GM18867 (cell line): ENCODE measurements around the gene ARHGEF7.
"Not testable (repeated sequence)": the region's sequence is repeated elsewhere in the genome, so short reads cannot be mapped to it uniquely, and the experiment has no call there.

Source experiments
- ATAC-seq: cut with Tn5 transposase; IDR thresholded peaks from one replicate; pipeline ENCODE4 v1.9.1; 2021; ENCODE audit warnings: mild to moderate bottlenecking, moderate library complexity; ENCODE audit not compliant: unreplicated experiment

ARHGEF7 gene

DNA sequence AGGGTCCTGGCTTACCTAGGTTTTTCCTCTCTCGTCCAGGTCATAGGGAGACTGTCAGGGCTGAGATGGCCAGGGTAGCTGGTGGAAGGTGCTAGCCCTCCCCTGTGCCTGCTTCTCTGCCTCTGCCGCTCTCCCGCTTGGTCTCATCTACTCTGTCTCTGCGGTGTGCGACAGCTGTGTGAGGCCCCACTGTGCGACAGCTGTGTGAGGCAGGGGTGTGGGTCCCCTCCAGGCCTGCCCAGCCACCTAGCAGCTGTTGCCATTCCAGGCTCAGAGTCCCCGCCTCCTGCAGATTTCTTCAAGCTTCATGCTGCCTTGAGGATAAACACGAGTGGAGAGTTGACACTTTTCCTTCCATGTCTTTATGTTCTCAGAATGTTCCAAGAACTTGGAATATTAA, 53.0 kb downstream of the ARHGEF7 start:
- no peak for ATAC-seq

GRCh38 chr13:111171112-111171511, 56.0 kb downstream of the ARHGEF7 start:
- ATAC-seq, result no peak

GRCh38 chr13:111171629-111172028, 56.5 kb downstream of the ARHGEF7 start:
- no peak for ATAC-seq

DNA sequence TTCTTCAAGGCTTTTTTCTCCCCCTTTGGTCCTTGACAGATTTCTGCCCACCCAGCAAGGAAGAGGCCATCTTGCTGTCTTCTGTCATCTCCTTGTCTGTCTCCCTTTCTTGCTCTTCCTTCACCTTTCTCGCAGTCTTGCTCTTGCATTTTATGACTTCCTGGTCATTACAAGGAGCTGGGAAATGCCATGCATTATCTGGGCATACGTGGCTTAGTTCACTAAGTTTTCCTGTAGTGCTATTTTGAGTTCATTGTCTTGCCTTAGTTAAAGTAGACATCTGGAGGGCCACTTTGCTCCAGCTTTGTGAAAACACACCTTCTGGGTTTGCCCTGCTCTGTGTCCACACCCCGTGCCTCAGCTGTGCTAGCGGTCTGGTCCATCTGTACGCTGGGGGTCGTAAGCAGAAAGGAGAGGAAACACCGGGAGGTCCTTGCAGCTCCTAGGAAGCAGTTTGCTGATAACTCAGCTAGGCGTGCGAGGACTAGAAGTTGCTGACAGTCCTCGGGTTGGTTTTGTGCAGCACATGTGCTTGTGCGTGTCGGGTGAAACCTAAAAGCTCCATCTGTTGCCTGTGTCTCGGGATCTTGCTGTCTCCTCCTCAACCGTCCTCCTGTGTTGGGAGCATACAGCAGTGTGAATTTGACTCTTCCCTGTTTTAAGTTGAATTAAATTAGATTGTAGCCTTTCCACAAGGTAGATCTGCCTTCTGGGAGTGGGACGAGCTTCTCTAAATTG, 59.4 kb downstream of the ARHGEF7 start:
- no peak for ATAC-seq

DNA sequence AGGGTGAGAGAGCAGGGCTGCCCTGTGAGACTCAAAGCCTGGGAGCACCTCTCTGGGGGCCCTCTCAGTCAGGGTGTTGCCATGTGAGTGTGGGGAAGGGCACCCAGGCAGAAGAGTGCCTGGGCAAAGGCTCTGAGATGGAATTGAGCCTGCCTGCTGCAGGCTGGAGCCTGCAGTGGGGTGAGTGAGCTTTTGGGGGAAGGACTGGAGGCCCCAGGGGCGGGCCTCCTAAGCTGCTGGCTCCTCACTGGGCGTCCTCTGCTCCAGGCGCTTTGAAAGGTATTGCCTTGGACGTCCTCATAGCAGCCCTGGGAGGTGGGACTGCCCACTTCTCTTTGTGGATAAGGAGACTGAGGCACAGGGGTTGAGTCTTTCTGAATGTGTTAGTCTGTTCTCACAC, 60.3 kb downstream of the ARHGEF7 start:
- ATAC-seq, result no peak

DNA sequence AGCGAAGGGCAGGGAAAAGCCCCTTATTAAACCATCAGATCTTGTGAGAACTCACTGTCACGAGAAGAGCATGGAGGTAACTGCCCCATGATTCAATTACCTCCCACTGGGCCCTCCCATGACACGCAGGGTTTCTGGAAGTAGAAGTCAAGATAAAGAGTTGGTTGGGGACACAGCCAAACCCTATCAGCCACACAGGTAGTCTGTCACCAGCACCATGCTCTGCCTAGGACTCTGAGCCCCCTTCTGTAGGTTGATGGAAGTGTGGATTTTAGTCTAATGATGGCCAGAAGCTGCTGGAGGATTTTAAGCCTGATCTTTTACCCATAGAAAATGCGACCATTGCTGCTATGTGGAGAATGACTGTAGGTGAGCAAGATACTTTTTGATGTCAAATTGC, 60.8 kb downstream of the ARHGEF7 start:
- ATAC-seq, result no peak

DNA sequence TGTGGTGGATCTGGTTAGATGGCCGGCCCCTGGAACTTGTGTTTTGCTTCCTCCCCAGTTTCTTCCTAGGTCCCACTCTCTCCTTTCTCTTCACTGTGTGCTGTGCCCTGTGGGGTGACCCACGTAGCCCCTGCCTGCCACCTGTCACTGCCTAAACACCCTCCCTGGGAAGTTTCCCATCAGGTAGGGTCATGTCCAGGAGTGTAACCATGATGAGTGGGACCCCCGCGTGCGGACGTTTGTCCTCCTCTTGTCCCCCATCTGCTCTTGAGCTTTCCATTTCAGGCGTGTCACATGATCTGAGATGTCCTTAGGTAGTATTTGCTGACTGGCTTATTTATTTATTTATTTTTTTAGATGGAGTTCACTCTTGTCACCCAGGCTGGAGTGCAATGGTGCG, 61.3 kb downstream of the ARHGEF7 start:
- ATAC-seq, result no peak

- ATAC-seq, result no peak
These were observed 62.1 kb downstream of the ARHGEF7 start for GRCh38 chr13:111177081-111177711.

- no peak for ATAC-seq
These were observed 62.8 kb downstream of the ARHGEF7 start for GRCh38 chr13:111177921-111178320.

DNA sequence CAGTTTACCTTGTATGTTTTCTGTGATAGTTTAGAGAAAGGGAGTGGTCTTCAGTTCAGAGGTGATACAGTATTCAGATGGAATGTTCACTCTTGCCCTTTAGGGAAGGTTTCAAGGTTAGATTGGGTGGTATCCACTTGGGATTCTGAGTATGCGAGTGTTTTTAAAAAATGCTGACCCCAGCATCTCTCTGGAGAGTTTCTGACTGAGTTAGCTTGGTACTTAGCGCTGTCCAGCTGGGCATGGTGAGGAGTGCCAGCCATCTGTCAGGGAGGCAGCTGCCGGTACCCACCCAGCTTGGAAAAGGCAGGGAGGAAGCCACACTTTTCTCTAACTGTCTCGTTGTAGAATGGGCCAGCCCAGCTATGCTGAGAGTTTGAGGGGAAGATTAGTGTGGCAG, 63.3 kb downstream of the ARHGEF7 start:
- ATAC-seq, result no peak

- no peak for ATAC-seq
These were observed 65.0 kb downstream of the ARHGEF7 start for GRCh38 chr13:111179908-111180760.

DNA sequence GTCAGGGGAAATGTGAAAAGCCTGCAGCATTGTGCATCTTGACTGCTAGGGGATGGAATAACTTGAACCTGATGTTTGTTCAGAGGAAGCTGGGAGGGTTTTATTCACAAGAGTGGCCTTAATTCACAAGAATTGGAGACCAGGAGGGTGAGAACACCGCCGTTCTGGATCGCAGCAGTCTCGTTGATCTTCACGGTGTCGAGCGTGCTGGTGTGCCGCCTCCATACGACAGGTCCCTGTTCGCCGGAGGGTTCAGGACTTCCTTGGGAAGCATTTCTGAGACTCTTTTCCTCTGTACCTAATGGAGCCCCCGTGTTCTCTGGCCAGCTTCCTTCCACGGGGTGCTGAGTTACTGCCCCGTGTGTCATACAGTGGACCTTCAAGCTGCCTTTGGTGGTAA, 66.9 kb downstream of the ARHGEF7 start:
- no peak for ATAC-seq

GRCh38 chr13:111183087-111183645, 68.1 kb downstream of the ARHGEF7 start:
- ATAC-seq, result no peak

DNA sequence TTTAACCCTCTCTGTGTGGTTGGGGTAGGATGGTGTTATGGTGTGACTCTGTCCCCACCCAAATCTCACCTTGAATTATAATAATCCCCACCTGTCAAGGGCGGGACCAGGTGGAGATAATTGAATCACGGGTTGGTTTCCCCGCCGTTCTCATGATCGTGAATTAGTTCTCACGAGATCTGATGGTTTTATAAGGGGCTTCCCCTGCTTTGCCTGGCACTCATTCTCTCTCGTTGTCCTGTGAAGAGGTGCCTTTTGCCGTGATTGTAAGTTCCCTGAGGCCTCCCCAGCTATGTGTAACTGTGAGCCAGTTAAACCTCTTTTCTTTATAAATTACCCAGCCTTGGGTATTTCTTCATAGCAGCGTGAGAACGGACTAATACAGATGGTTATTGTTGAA, 68.8 kb downstream of the ARHGEF7 start:
- ATAC-seq, result no peak

- peak; percentile 90 for ATAC-seq
These were observed 69.6 kb downstream of the ARHGEF7 start for GRCh38 chr13:111184458-111185401.

DNA sequence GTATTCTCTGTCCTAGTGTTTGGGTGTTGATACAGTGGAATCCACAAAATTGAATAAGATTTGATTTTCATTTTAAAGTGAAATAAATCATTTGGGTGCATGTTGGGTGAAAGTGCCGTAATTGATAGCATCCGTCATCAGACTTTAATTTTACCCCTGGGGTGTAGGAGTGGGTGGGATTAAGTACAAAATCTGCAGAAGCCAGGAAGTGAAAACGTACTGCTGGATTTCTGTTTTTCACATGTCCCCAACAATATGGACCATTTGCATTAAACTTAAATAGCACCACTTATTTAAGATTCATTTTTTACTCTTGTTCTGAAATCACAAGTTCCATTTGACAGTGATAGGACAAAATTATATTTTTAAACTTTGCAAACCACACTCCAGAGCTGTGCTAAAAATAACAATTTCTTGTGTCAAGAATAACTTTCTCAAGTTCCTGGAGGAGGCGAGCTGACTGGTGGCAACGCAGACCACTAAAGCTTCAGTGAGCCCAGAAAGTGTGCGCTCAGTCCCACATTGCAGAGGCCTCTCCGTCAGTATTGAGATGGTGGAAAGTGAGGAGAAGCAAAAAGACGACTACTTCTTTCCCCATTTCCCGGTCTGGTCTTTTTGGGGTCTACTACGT, 71.3 kb downstream of the ARHGEF7 start:
- ATAC-seq, result no peak

- no peak for ATAC-seq
These were observed 72.9 kb downstream of the ARHGEF7 start for GRCh38 chr13:111187960-111188541.

GRCh38 chr13:111189064-111189505, 74.0 kb downstream of the ARHGEF7 start:
- not testable (repeated sequence) for ATAC-seq

DNA sequence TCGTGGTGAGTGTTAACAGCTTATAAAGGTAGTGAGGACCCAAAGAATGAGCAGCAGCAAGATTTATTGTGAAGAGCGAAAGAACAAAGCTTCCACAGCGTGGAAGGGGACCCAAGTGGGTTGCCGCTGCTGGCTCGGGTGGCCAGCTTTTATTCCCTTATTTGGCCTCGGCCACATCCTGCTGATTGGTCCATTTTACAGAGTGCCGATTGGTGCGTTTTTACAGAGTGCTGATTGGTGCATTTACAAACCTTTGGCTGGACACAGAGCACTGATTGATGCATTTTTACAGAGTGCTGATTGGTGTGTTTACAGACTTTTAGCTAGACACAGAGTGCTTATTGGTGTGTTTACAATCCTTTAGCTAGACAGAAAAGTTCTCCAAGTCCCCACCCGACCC, 74.4 kb downstream of the ARHGEF7 start:
- not testable (repeated sequence) for ATAC-seq
